Trophoblast cell (in vitro differentiated cells and primary cell): Measurements from ENCODE around the gene DENND4A. TPM values are rescaled to one million over a fixed set of nuclear protein-coding genes. Genes with fewer than 3 reads are reported as not detected.

ENCODE experiments used
- DNase-seq, 2 donors: peaks; one replicate each; pipeline ENCODE4 v3.0.0-alpha.2; 2016
- H2AFZ ChIP-seq: 2 replicates; pipeline ENCODE4 v1.6.1; 2013; ENCODE audit warnings: low read length, moderate library complexity, mild to moderate bottlenecking; ENCODE audit not compliant: insufficient read depth, poor library complexity
- H2AK5ac ChIP-seq: 2 replicates; pipeline ENCODE4 v1.6.1; 2013; ENCODE audit warnings: mild to moderate bottlenecking, low read length
- H2BK120ac ChIP-seq: 2 replicates; pipeline ENCODE4 v1.6.1; 2013; ENCODE audit warnings: low read length, mild to moderate bottlenecking, moderate library complexity; ENCODE audit not compliant: insufficient read depth, poor library complexity
- H2BK12ac ChIP-seq: 2 replicates; pipeline ENCODE4 v1.6.1; 2013; ENCODE audit warnings: mild to moderate bottlenecking, low read length, moderate library complexity
- H2BK5ac ChIP-seq: 2 replicates; pipeline ENCODE4 v1.6.1; 2013; ENCODE audit warnings: low read length, low read depth, moderate library complexity, mild to moderate bottlenecking; ENCODE audit not compliant: poor library complexity
- H3K14ac ChIP-seq: 2 replicates; pipeline ENCODE4 v1.6.1; 2013; ENCODE audit warnings: mild to moderate bottlenecking, low read length
- H3K18ac ChIP-seq: 2 replicates; pipeline ENCODE4 v1.6.1; 2013; ENCODE audit warnings: mild to moderate bottlenecking, low read length
- H3K23ac ChIP-seq: 2 replicates; pipeline ENCODE4 v1.6.1; 2013; ENCODE audit warnings: low read length
- H3K27ac ChIP-seq: 2 replicates; pipeline ENCODE4 v1.5.1; 2013; ENCODE audit warnings: low read depth, mild to moderate bottlenecking, inconsistent platforms, low read length, moderate library complexity
- H3K27me3 ChIP-seq: 2 replicates; pipeline ENCODE4 v1.6.1; 2013; ENCODE audit warnings: inconsistent platforms, mild to moderate bottlenecking, low read length, moderate library complexity; ENCODE audit not compliant: insufficient read depth
- H3K36me3 ChIP-seq, 2 experiments: 1 replicate in 1 of 2; 2 replicates in 1 of 2; pipeline ENCODE4 v1.6.1; 2013; ENCODE audit warnings: low read length in 2 of 2, mild to moderate bottlenecking in 2 of 2, moderate library complexity in 1 of 2; ENCODE audit not compliant: insufficient read depth in 2 of 2, control insufficient read depth in 1 of 2
- H3K4ac ChIP-seq: 2 replicates; pipeline ENCODE4 v1.6.1; 2013; ENCODE audit warnings: low read depth, mild to moderate bottlenecking, low read length, moderate library complexity
- H3K4me1 ChIP-seq, 2 experiments: 1 replicate in 1 of 2; 2 replicates in 1 of 2; pipeline ENCODE4 v1.6.1; 2013; ENCODE audit warnings: low read length in 2 of 2, mild to moderate bottlenecking in 2 of 2, moderate library complexity in 1 of 2; ENCODE audit not compliant: insufficient read depth in 2 of 2, control insufficient read depth in 1 of 2
- H3K4me2 ChIP-seq: 2 replicates; pipeline ENCODE4 v1.6.1; 2013; ENCODE audit warnings: inconsistent platforms, mild to moderate bottlenecking, low read length, moderate library complexity
- H3K4me3 ChIP-seq: 2 replicates; pipeline ENCODE4 v1.5.1; 2013; ENCODE audit warnings: mild to moderate bottlenecking, low read depth, low read length, inconsistent platforms
- H3K79me1 ChIP-seq: one replicate; pipeline ENCODE4 v1.6.1; 2013; ENCODE audit warnings: low read length
- H3K79me2 ChIP-seq: 2 replicates; pipeline ENCODE4 v1.6.1; 2013; ENCODE audit warnings: low read length, mild to moderate bottlenecking; ENCODE audit not compliant: control insufficient read depth, insufficient read depth, poor library complexity
- H3K9ac ChIP-seq: 2 replicates; pipeline ENCODE4 v1.6.1; 2013; ENCODE audit warnings: mild to moderate bottlenecking, low read length
- H3K9me3 ChIP-seq: 2 replicates; pipeline ENCODE4 v1.6.1; 2013; ENCODE audit warnings: low read depth, mild to moderate bottlenecking, control low read depth, inconsistent platforms, low read length; ENCODE audit not compliant: insufficient read depth
- H4K12ac ChIP-seq: 2 replicates; pipeline ENCODE4 v1.6.1; 2013; ENCODE audit warnings: low read depth, mild to moderate bottlenecking, low read length, moderate library complexity
- H4K8ac ChIP-seq: 2 replicates; pipeline ENCODE4 v1.6.1; 2013; ENCODE audit warnings: low read depth, mild to moderate bottlenecking, low read length, moderate library complexity
- H4K91ac ChIP-seq: one replicate; pipeline ENCODE4 v1.6.1; 2013; ENCODE audit warnings: low read depth, mild to moderate bottlenecking, low read length, moderate library complexity
- WGBS: extraction: QIAGEN DNeasy Blood & Tissue Kit; methylation state at CpG from one replicate; pipeline ENCODE4 v1.1.7; 2013; ENCODE audit warnings: missing lambda C conversion rate; ENCODE audit not compliant: insufficient read length, insufficient coverage; ENCODE audit errors: extremely low coverage; 5-methylcytosine and 5-hydroxymethylcytosine counted together
- polyA plus RNA-seq: library from polyadenylated mRNA; stranded (reverse); fragments of 200-250 nt; gene quantifications from 2 replicates; pipeline ENCODE4 v1.2.3, GENCODE V29; 2013

Gene DENND4A
- 8.3 and 9.0 TPM in 2 replicates for polyA plus RNA-seq

DNA sequence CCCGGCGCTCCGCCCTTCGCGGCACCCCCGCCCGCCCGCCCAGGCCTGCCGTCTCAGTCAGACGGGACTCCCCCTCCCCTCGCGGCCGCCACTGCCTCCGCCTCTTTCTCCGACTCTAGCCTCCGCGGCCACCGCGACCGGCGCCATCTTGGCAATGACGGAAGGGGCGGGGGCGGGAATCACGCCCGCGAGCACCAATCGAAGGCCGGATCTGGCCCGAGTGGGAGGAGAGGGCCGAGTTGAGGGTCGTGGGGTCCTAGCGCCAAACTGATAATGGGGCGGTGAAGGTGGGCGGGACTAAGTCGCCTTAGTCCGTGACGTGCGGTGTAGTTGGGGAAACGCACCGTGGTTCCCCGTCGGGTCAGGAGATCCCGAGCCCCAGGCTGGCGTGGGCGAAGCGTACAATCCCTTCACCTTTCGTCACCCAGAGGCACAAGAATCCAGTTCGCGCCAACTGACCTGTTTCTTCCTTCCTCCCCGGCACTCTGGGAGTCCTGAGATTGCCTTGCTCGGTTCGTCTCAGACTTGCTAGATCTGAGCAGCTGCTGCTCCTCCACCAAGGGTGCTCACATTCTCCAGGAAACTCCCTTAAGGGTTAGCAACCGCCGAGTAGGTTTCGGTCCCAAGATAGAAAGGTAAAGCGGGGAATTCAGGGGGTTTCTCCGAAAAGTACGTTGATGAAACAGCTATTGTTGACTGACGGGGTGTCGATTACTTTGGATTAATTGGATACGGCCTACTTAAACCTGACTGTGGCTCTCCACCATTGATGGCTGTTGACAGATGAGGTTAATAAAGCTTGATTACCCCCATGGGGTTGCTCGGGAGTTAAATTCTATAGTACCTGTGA lies at the start of gene DENND4A:
TSS of gene DENND4A (minus strand) at position 156 of the 850 bp plus-strand sequence. CDS start 35,843 bp downstream, outside the sequence.
- H3K4me3 ChIP-seq = peak within 1 kb of the TSS; percentile 93
- H2BK120ac ChIP-seq = peak within 1 kb of the TSS; percentile 50
- H4K12ac ChIP-seq = peak within 1 kb of the TSS; percentile 21
- no peaks in the 10 kb centered on the region for H3K36me3 ChIP-seq
- peaks cover 4% of the 10 kb centered on the region for H3K79me1 ChIP-seq
- peak within 1 kb of the TSS; percentile 37 for H2BK12ac ChIP-seq
- H3K79me2 ChIP-seq = peaks cover 2% of the 10 kb centered on the region
- peak within 1 kb of the TSS; percentile 77 for H3K18ac ChIP-seq
- peak within 1 kb of the TSS; percentile 66 for H2BK5ac ChIP-seq
- H3K4me2 ChIP-seq = peak within 1 kb of the TSS; percentile 71
- H4K91ac ChIP-seq = peak within 1 kb of the TSS; percentile 62
- H3K9ac ChIP-seq = peak within 1 kb of the TSS; percentile 62
- H3K9me3 ChIP-seq = no peaks in the 10 kb centered on the region
- H4K8ac ChIP-seq = peak within 1 kb of the TSS; percentile 20
- H3K4ac ChIP-seq = no peak within 1 kb of the TSS
- no peak within 1 kb of the TSS for H2AK5ac ChIP-seq
- H3K14ac ChIP-seq = peak within 1 kb of the TSS; percentile 50
- H3K27ac ChIP-seq = peak within 1 kb of the TSS; percentile 63
- WGBS = no CpG with 5 or more reads among the region's 63 CpGs
- no peak within 1 kb of the TSS for H3K23ac ChIP-seq
- peaks cover 0 to 6% of the 10 kb centered on the region in 2 experiments for H3K4me1 ChIP-seq
- H2AFZ ChIP-seq = peak within 1 kb of the TSS; percentile 86
- peak; percentile 97 to 99 for DNase-seq
- no peaks in the 10 kb centered on the region for H3K27me3 ChIP-seq

DNA sequence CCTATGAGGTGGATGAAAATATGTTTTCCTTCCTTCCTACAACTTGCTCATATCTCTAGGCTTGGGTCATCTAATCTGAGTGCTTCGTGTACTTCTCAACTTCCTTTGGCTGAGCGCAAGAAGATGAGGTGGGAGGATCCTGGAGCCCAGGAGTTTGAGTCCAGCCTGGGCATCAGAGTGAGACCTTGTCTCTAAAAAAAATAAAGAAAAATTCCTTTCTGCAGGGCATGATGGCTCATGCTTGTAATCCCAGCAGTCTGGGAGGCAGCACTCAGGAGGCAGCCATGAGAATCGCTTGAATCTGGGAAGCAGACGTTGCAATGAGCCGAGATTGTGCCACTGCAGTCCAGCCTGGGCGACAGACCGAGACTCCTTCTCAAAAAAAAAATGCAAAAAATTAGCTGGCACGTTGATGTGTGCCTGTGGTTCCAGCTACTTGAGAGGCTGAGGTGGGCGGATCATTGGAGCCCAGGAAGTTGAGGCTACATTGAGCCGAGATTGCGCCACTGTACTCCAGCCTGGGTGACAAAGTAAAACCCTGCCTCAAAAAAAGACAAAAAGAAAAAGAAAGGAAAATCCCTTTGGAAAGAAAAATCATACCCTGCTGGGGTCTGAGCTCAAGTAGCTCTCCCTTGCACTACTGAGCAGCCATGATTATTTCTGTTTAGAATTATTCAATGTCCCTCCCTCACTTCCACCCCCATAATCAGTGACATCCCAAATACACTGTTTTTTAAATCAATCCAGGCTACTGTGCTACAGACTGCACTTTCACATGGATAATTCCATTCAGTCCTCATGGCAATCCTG lies 49.2 kb upstream of the DENND4A start:
- no peak overlapping the region for H2AFZ ChIP-seq
- H3K23ac ChIP-seq = no peak overlapping the region
- DNase-seq = peak in 1 of 2 donors; percentile 19
- H3K27ac ChIP-seq = no peak overlapping the region
- no peak overlapping the region for H3K14ac ChIP-seq
- H3K18ac ChIP-seq = no peak overlapping the region
- H2BK12ac ChIP-seq = no peak overlapping the region
- no peak overlapping the region for H2BK5ac ChIP-seq
- no peak overlapping the region for H3K4me3 ChIP-seq
- H3K79me1 ChIP-seq = no peaks in the 10 kb centered on the region
- no peaks in the 10 kb centered on the region for H3K9me3 ChIP-seq
- H3K4ac ChIP-seq = no peak overlapping the region
- no peaks in the 10 kb centered on the region for H3K79me2 ChIP-seq
- no peak overlapping the region for H3K4me2 ChIP-seq
- no peak overlapping the region for H3K9ac ChIP-seq
- no peak overlapping the region for H2AK5ac ChIP-seq
- no peak overlapping the region for H4K12ac ChIP-seq
- no peak overlapping the region for H4K8ac ChIP-seq
- H4K91ac ChIP-seq = no peak overlapping the region
- WGBS = no CpG with 5 or more reads among the region's 11 CpGs
- H3K4me1 ChIP-seq = no peaks in the 10 kb centered on the region
- no peaks in the 10 kb centered on the region for H3K36me3 ChIP-seq
- H2BK120ac ChIP-seq = no peak overlapping the region
- H3K27me3 ChIP-seq = no peaks in the 10 kb centered on the region

DNA sequence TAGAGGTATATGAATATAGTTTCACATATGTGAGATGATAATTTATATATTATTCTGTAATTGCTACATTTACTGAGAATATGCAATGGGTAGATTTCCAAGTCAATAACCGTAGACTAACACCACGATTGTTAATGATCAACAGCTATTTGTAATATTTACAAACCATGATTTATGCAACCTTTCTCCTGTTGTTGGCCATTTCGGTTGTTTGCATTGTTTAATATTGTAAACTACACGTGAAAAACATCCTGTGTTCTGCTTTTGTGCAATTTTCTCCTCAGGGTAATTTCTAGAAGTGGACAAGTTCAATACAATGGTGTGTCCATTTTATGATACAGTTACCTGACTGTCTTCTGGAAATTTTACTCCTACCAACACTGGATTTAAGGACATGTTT lies 47.9 kb upstream of the DENND4A start:
- Histone ChIP-seq H4K12ac (no peak overlapping the region), H3K4ac (no peak overlapping the region), H3K18ac (no peak overlapping the region), H4K8ac (no peak overlapping the region), H3K14ac (no peak overlapping the region), H3K23ac (no peak overlapping the region), H3K4me1 (no peaks in the 10 kb centered on the region), H3K79me2 (no peaks in the 10 kb centered on the region), H2BK5ac (no peak overlapping the region), H2BK120ac (no peak overlapping the region), H2AK5ac (no peak overlapping the region), H3K27me3 (no peaks in the 10 kb centered on the region), H3K36me3 (no peaks in the 10 kb centered on the region), H3K27ac (no peak overlapping the region), H2AFZ (no peak overlapping the region), H4K91ac (no peak overlapping the region), H3K79me1 (no peaks in the 10 kb centered on the region), H3K9ac (no peak overlapping the region), H3K9me3 (no peaks in the 10 kb centered on the region), H3K4me3 (no peak overlapping the region), H2BK12ac (no peak overlapping the region), H3K4me2 (no peak overlapping the region)
- DNase-seq = no peak
- no CpG with 5 or more reads among the region's 4 CpGs for WGBS

DNA sequence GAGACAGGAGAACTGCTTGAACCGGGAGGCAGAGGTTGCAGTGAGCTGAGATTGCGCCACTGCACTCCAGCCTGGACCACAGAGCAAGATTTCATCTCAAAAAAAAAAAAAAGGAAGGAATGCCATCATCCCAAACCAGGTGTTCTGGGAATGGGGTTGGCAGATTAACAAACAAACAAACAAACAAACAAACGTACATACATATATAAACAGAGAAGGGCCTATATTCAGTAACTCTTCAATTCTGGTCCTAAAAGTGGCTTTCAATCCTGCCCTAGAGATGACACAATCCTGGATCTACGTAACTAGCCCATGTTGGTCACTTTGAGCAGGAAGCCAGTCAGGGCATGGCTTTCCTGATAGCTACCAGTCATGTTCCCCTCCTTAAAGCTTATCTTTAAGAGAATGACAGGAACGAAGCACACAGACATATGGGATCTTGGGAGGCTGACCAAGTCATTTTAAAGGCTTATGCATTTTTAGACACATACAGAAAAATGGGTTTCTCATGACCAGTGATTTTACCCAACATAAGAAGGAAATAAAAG lies 47.3 kb upstream of the DENND4A start:
- no peaks in the 10 kb centered on the region for H3K79me1 ChIP-seq
- peak; percentile 69 to 89 for DNase-seq
- no peak overlapping the region for H3K14ac ChIP-seq
- H3K4me1 ChIP-seq = no peaks in the 10 kb centered on the region
- H2AFZ ChIP-seq = no peak overlapping the region
- H3K27me3 ChIP-seq = no peaks in the 10 kb centered on the region
- H3K4me2 ChIP-seq = no peak overlapping the region
- no peak overlapping the region for H3K27ac ChIP-seq
- no peak overlapping the region for H2BK12ac ChIP-seq
- H4K91ac ChIP-seq = no peak overlapping the region
- H4K12ac ChIP-seq = no peak overlapping the region
- no peak overlapping the region for H2AK5ac ChIP-seq
- no peaks in the 10 kb centered on the region for H3K79me2 ChIP-seq
- no peak overlapping the region for H3K4ac ChIP-seq
- H3K36me3 ChIP-seq = no peaks in the 10 kb centered on the region
- no peak overlapping the region for H3K4me3 ChIP-seq
- H3K9me3 ChIP-seq = no peaks in the 10 kb centered on the region
- WGBS = no CpG with 5 or more reads among the region's 5 CpGs
- no peak overlapping the region for H4K8ac ChIP-seq
- H3K9ac ChIP-seq = no peak overlapping the region
- H2BK120ac ChIP-seq = no peak overlapping the region
- no peak overlapping the region for H2BK5ac ChIP-seq
- H3K23ac ChIP-seq = no peak overlapping the region
- no peak overlapping the region for H3K18ac ChIP-seq
